ENCODE data around the gene MEF2C. TPM values are rescaled to one million over a fixed set of nuclear protein-coding genes. Genes with fewer than 3 reads are reported as not detected.

Gene MEF2C
- total RNA-seq, 5 donors from 2014 or later (not counting 1 experiment from before 2014, with no cell fraction given): 2.5 to 9.4 (median 4.4) TPM

GRCh38 chr5:88879724-88880123 lies 3.3 kb downstream of the MEF2C start:
- Histone ChIP-seq H3K27ac (ENCODE audit: low read length) (no peak overlapping the region), H3K27me3 (replicated peaks in 1 of 2; ENCODE audit: control insufficient read depth in 2 of 2, extremely low read depth in 1 of 2, insufficient read depth in 2 of 2, low read length in 1 of 2) (peaks cover 0 to 12% of the 10 kb centered on the region in 2 experiments), H3K4me1 (ENCODE audit: control insufficient read depth in 1 of 2, extremely low read depth in 1 of 2, insufficient read depth in 2 of 2, low read length in 2 of 2) (peaks cover 10% of the 10 kb centered on the region in 2 experiments), H3K9me3 (no peaks in the 10 kb centered on the region), H3K36me3 (ENCODE audit: control insufficient read depth in 2 of 2, extremely low read depth in 1 of 2, insufficient read depth in 1 of 2, low read length in 1 of 2) (no peaks in the 10 kb centered on the region), H3K4me3 (ENCODE audit: control insufficient read depth in 1 of 2, extremely low read depth in 1 of 2, low read length in 1 of 2) (no peak overlapping the region)
- H3K36me3 Mint-ChIP-seq: no peaks in the 10 kb centered on the region
- H3K9me3 Mint-ChIP-seq: no peaks in the 10 kb centered on the region
- no peak overlapping the region for H3K27ac Mint-ChIP-seq
- ATAC-seq (replicated peaks in 1 of 4): no peak
- H3K27me3 Mint-ChIP-seq: peaks cover 24 to 40% of the 10 kb centered on the region in 2 donors
- H3K4me3 Mint-ChIP-seq: peak overlapping the region in 1 of 3 donors; percentile 25
- CTCF ChIA-PET: no interaction called here
- peaks cover 23 to 24% (median 24%) of the 10 kb centered on the region in 3 donors for H3K4me1 Mint-ChIP-seq
- WGBS (ENCODE audit: insufficient coverage): 19% methylated on average over 2 of the region's 5 CpGs
- POLR2A ChIA-PET: no interaction called here
- DNase-seq: no peak

GRCh38 chr5:88878976-88879375 lies 4.0 kb downstream of the MEF2C start:
- Mint-ChIP-seq H3K36me3 (no peaks in the 10 kb centered on the region), H3K27ac (no peak overlapping the region), H3K4me3 (no peak overlapping the region), H3K9me3 (no peaks in the 10 kb centered on the region), H3K4me1 (peaks cover 15 to 18% (median 16%) of the 10 kb centered on the region in 3 donors), H3K27me3 (peaks cover 18 to 36% of the 10 kb centered on the region in 2 donors)
- DNase-seq (no peak), ATAC-seq (replicated peaks in 1 of 4) (no peak)
- H3K36me3 ChIP-seq (ENCODE audit: control insufficient read depth in 2 of 2, extremely low read depth in 1 of 2, insufficient read depth in 1 of 2, low read length in 1 of 2): no peaks in the 10 kb centered on the region
- H3K9me3 ChIP-seq: no peaks in the 10 kb centered on the region
- ChIA-PET CTCF (no interaction called here), POLR2A (no interaction called here)
- no CpG with 5 or more reads among the region's 1 CpG for WGBS (ENCODE audit: insufficient coverage)
- peaks cover 0 to 8% of the 10 kb centered on the region in 2 experiments for H3K27me3 ChIP-seq (replicated peaks in 1 of 2; ENCODE audit: control insufficient read depth in 2 of 2, extremely low read depth in 1 of 2, insufficient read depth in 2 of 2, low read length in 1 of 2)
- H3K27ac ChIP-seq (ENCODE audit: low read length): no peak overlapping the region
- no peak overlapping the region for H3K4me3 ChIP-seq (ENCODE audit: control insufficient read depth in 1 of 2, extremely low read depth in 1 of 2, low read length in 1 of 2)
- peaks cover 5 to 6% of the 10 kb centered on the region in 2 experiments for H3K4me1 ChIP-seq (ENCODE audit: control insufficient read depth in 1 of 2, extremely low read depth in 1 of 2, insufficient read depth in 2 of 2, low read length in 2 of 2)

GRCh38 chr5:88877826-88878225 lies 5.2 kb downstream of the MEF2C start:
- POLR2A ChIA-PET: interaction anchor here in 1 of 2 donors (0.7 kb wide), 1 partner anchor 1069 kb away, joined by 3 read pairs; no protein-coding TSS in a partner anchor

GRCh38 chr5:88876714-88877113 lies 6.3 kb downstream of the MEF2C start:
- Histone ChIP-seq H3K36me3 (ENCODE audit: control insufficient read depth in 2 of 2, extremely low read depth in 1 of 2, insufficient read depth in 1 of 2, low read length in 1 of 2) (no peaks in the 10 kb centered on the region), H3K4me3 (ENCODE audit: control insufficient read depth in 1 of 2, extremely low read depth in 1 of 2, low read length in 1 of 2) (no peak overlapping the region), H3K27me3 (replicated peaks in 1 of 2; ENCODE audit: control insufficient read depth in 2 of 2, extremely low read depth in 1 of 2, insufficient read depth in 2 of 2, low read length in 1 of 2) (no peaks in the 10 kb centered on the region), H3K4me1 (ENCODE audit: control insufficient read depth in 1 of 2, extremely low read depth in 1 of 2, insufficient read depth in 2 of 2, low read length in 2 of 2) (no peaks in the 10 kb centered on the region), H3K27ac (ENCODE audit: low read length) (no peak overlapping the region), H3K9me3 (no peaks in the 10 kb centered on the region)
- peaks cover 0 to 5% (median 0%) of the 10 kb centered on the region in 3 donors for H3K9me3 Mint-ChIP-seq
- WGBS (ENCODE audit: insufficient coverage): no CpG with 5 or more reads among the region's 2 CpGs
- ChIA-PET POLR2A (no interaction called here), CTCF (no interaction called here)
- no peak overlapping the region for H3K4me3 Mint-ChIP-seq
- no peak for ATAC-seq (replicated peaks in 1 of 4)
- H3K4me1 Mint-ChIP-seq: no peaks in the 10 kb centered on the region
- DNase-seq: no peak
- H3K27ac Mint-ChIP-seq: no peak overlapping the region
- no peaks in the 10 kb centered on the region for H3K36me3 Mint-ChIP-seq
- H3K27me3 Mint-ChIP-seq: peaks cover 0 to 22% of the 10 kb centered on the region in 2 donors

More at GRCh38 chr5:88877826-88878225, 5.2 kb downstream of the MEF2C start:
- WGBS (ENCODE audit: insufficient coverage): no CpG with 5 or more reads among the region's 2 CpGs
- Histone ChIP-seq H3K27ac (ENCODE audit: low read length) (no peak overlapping the region), H3K4me3 (ENCODE audit: control insufficient read depth in 1 of 2, extremely low read depth in 1 of 2, low read length in 1 of 2) (no peak overlapping the region), H3K27me3 (replicated peaks in 1 of 2; ENCODE audit: control insufficient read depth in 2 of 2, extremely low read depth in 1 of 2, insufficient read depth in 2 of 2, low read length in 1 of 2) (no peaks in the 10 kb centered on the region), H3K36me3 (ENCODE audit: control insufficient read depth in 2 of 2, extremely low read depth in 1 of 2, insufficient read depth in 1 of 2, low read length in 1 of 2) (no peaks in the 10 kb centered on the region), H3K4me1 (ENCODE audit: control insufficient read depth in 1 of 2, extremely low read depth in 1 of 2, insufficient read depth in 2 of 2, low read length in 2 of 2) (peaks cover 0 to 5% of the 10 kb centered on the region in 2 experiments), H3K9me3 (no peaks in the 10 kb centered on the region)
- Mint-ChIP-seq H3K9me3 (peaks cover 0 to 5% (median 0%) of the 10 kb centered on the region in 3 donors), H3K27me3 (peaks cover 7 to 32% of the 10 kb centered on the region in 2 donors), H3K4me3 (no peak overlapping the region), H3K27ac (no peak overlapping the region), H3K36me3 (no peaks in the 10 kb centered on the region), H3K4me1 (peaks cover 6 to 8% (median 8%) of the 10 kb centered on the region in 3 donors)
- DNase-seq: no peak
- CTCF ChIA-PET: no interaction called here
- ATAC-seq (replicated peaks in 1 of 4): no peak

- no peak for ATAC-seq (replicated peaks in 1 of 4)
- H3K9me3 ChIP-seq: no peaks in the 10 kb centered on the region
- H3K27me3 Mint-ChIP-seq: peaks cover 0 to 21% of the 10 kb centered on the region in 2 donors
- no peaks in the 10 kb centered on the region for H3K36me3 Mint-ChIP-seq
- no peaks in the 10 kb centered on the region for H3K36me3 ChIP-seq (ENCODE audit: control insufficient read depth in 2 of 2, extremely low read depth in 1 of 2, insufficient read depth in 1 of 2, low read length in 1 of 2)
- H3K27ac Mint-ChIP-seq: no peak overlapping the region
- H3K27ac ChIP-seq (ENCODE audit: low read length): no peak overlapping the region
- no peaks in the 10 kb centered on the region for H3K4me1 ChIP-seq (ENCODE audit: control insufficient read depth in 1 of 2, extremely low read depth in 1 of 2, insufficient read depth in 2 of 2, low read length in 2 of 2)
- peaks cover 0 to 5% (median 0%) of the 10 kb centered on the region in 3 donors for H3K9me3 Mint-ChIP-seq
- no peak for DNase-seq
- ChIA-PET CTCF (interaction anchor here in 1 of 2 donors (1.0 kb wide), 1 partner anchor 47 kb away, joined by 6 read pairs; no protein-coding TSS in a partner anchor), POLR2A (interaction anchor here in 1 of 2 donors (0.7 kb wide), 1 partner anchor 43 kb away, joined by 3 read pairs; no protein-coding TSS in a partner anchor)
- no peaks in the 10 kb centered on the region for H3K27me3 ChIP-seq (replicated peaks in 1 of 2; ENCODE audit: control insufficient read depth in 2 of 2, extremely low read depth in 1 of 2, insufficient read depth in 2 of 2, low read length in 1 of 2)
- no peak overlapping the region for H3K4me3 Mint-ChIP-seq
- WGBS (ENCODE audit: insufficient coverage): no CpG with 5 or more reads among the region's 5 CpGs
- no peaks in the 10 kb centered on the region for H3K4me1 Mint-ChIP-seq
- no peak overlapping the region for H3K4me3 ChIP-seq (ENCODE audit: control insufficient read depth in 1 of 2, extremely low read depth in 1 of 2, low read length in 1 of 2)
Observed at GRCh38 chr5:88875341-88876234, 7.4 kb downstream of the MEF2C start.

GRCh38 chr5:88873447-88873846 lies 9.5 kb downstream of the MEF2C start:
- no peaks in the 10 kb centered on the region for H3K27me3 ChIP-seq (replicated peaks in 1 of 2; ENCODE audit: control insufficient read depth in 2 of 2, extremely low read depth in 1 of 2, insufficient read depth in 2 of 2, low read length in 1 of 2)
- no peaks in the 10 kb centered on the region for H3K4me1 ChIP-seq (ENCODE audit: control insufficient read depth in 1 of 2, extremely low read depth in 1 of 2, insufficient read depth in 2 of 2, low read length in 2 of 2)
- no peak overlapping the region for H3K27ac Mint-ChIP-seq
- no peaks in the 10 kb centered on the region for H3K4me1 Mint-ChIP-seq
- H3K9me3 ChIP-seq: no peaks in the 10 kb centered on the region
- H3K36me3 Mint-ChIP-seq: no peaks in the 10 kb centered on the region
- peaks cover 0 to 11% of the 10 kb centered on the region in 2 donors for H3K27me3 Mint-ChIP-seq
- ChIA-PET POLR2A (no interaction called here), CTCF (no interaction called here)
- no peak overlapping the region for H3K27ac ChIP-seq (ENCODE audit: low read length)
- no peak for DNase-seq
- no peak overlapping the region for H3K4me3 Mint-ChIP-seq
- no peak overlapping the region for H3K4me3 ChIP-seq (ENCODE audit: control insufficient read depth in 1 of 2, extremely low read depth in 1 of 2, low read length in 1 of 2)
- WGBS (ENCODE audit: insufficient coverage): no CpG with 5 or more reads among the region's 6 CpGs
- H3K36me3 ChIP-seq (ENCODE audit: control insufficient read depth in 2 of 2, extremely low read depth in 1 of 2, insufficient read depth in 1 of 2, low read length in 1 of 2): no peaks in the 10 kb centered on the region
- H3K9me3 Mint-ChIP-seq: peaks cover 0 to 5% (median 0%) of the 10 kb centered on the region in 3 donors
- no peak for ATAC-seq (replicated peaks in 1 of 4)

All from T-cell (primary cell).